ENCODE results near the gene AMELY.

GRCh38 chrY:6909118-6909521 lies 2.4 kb downstream of the AMELY start:
- TF ChIP-seq, protein P1, sequence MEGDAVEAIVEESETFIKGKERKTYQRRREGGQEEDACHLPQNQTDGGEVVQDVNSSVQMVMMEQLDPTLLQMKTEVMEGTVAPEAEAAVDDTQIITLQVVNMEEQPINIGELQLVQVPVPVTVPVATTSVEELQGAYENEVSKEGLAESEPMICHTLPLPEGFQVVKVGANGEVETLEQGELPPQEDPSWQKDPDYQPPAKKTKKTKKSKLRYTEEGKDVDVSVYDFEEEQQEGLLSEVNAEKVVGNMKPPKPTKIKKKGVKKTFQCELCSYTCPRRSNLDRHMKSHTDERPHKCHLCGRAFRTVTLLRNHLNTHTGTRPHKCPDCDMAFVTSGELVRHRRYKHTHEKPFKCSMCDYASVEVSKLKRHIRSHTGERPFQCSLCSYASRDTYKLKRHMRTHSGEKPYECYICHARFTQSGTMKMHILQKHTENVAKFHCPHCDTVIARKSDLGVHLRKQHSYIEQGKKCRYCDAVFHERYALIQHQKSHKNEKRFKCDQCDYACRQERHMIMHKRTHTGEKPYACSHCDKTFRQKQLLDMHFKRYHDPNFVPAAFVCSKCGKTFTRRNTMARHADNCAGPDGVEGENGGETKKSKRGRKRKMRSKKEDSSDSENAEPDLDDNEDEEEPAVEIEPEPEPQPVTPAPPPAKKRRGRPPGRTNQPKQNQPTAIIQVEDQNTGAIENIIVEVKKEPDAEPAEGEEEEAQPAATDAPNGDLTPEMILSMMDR (IDR thresholded peaks at IDR 0.05), result no peak
- no peak for TF ChIP-seq EZH2 (IDR thresholded peaks at IDR 0.05)
- TF ChIP-seq EZH2phosphoT487 (IDR thresholded peaks at IDR 0.05), result no peak

Data from neural progenitor cell (in vitro differentiated cells).